22Rv1 (cell line): ENCODE measurements around the gene DNAH9.

Experiments used
- H3K27ac ChIP-seq: fragments of 450-650 bp; 2 replicates; pipeline ENCODE4 v1.5.1; 2017
- CTCF ChIP-seq: fragments of 450-650 bp; IDR thresholded peaks from 2 replicates; pipeline ENCODE4 v1.5.1; 2017; ENCODE audit warnings: mild to moderate bottlenecking
- ZFX ChIP-seq: fragments of 450-650 bp; IDR thresholded peaks from 2 replicates; pipeline ENCODE4 v1.6.1; 2017; ENCODE audit warnings: antibody characterized with exemption, borderline replicate concordance

Gene DNAH9

GRCh38 chr17:11598274-11599221 is at the start of gene DNAH9:
DNAH9 (plus strand) TSS chr17:11598470; CDS start chr17:11598499, 29 bp downstream.
- TF ChIP-seq ZFX (no peak), CTCF (no peak)
- no peak within 1 kb of the TSS for H3K27ac ChIP-seq

DNA sequence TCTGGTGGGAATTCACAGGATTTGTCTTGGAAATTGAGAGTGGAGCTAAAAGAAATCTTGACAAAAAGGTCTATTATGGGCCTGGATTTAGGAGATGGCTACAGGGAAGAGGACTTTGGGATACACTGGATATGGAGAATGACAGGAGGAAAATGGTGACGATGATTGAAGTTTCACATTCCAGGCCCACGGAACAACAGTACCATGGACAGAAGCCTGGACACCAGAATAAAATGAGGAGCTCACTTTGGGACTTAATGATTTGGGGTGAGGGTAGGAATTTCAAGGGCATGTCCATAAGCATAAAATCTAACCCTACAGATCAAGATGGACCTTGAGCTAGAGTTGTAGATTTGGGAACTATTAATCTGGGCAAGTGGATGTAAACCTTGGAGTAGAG is 47.8 kb upstream of the DNAH9 start:
- TF ChIP-seq CTCF, result no peak
- H3K27ac ChIP-seq, result no peak overlapping the region

- no peak for TF ChIP-seq ZFX
- no peak for TF ChIP-seq CTCF
- H3K27ac ChIP-seq, result no peak overlapping the region
These were observed 46.8 kb upstream of the DNAH9 start for GRCh38 chr17:11551442-11551841.

DNA sequence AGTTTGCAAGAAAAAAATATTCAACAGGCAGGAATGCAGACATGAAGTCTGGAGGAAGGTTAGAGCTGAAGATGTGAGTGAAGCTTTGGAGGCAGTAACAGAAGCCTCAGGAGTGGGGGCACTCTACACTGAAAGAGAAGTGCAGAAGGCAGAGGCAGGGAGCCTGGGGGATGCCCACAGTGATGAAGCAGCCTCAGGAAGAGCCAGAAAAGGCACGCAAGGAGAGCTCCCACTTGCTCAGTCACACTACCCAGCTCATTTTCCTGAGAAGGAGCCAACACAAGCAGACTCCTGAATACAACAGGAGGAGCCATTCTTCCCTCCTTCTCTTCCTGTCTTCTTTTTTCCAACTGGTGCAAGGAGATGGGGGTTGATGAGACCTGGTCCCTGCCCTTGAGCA is 45.1 kb upstream of the DNAH9 start:
- H3K27ac ChIP-seq, result no peak overlapping the region
- TF ChIP-seq CTCF (no peak), ZFX (no peak)

- no peak for TF ChIP-seq ZFX
- TF ChIP-seq CTCF, result no peak
- no peak overlapping the region for H3K27ac ChIP-seq
These were observed 44.2 kb upstream of the DNAH9 start for GRCh38 chr17:11554042-11554441.

DNA sequence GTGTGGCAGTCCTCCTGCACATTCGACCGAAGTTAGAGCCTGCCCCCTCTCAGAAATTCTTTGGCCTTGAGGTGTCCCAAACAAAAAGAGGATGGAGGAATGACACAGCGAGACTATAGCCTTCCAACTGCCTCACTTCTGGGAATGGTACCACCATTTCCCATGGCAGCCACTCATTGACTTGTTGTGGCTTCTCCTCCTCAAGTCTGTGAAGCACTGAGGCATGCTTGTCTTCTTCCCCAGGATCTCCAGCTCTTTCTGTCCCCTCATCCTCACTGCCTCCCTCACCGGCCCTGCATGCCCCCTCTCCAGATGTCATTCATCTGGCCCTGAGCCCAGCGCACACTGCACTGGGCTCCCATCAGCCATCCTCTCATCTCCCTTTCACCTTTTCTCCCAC is 43.7 kb upstream of the DNAH9 start:
- H3K27ac ChIP-seq, result no peak overlapping the region
- TF ChIP-seq CTCF (no peak), ZFX (no peak)

GRCh38 chr17:11555530-11555929 is 42.7 kb upstream of the DNAH9 start:
- no peak overlapping the region for H3K27ac ChIP-seq
- no peak for TF ChIP-seq ZFX
- no peak for TF ChIP-seq CTCF
